Stimulated activated CD8-positive, alpha-beta memory T cell treated with anti-CD3 and anti-CD28 coated beads, Interleukin-7, amount 100 ng/mL, for 48 hours (primary cell): ENCODE results near the gene ALG11.
A peak's percentile ranks its signal among the peaks of the same experiment; 100 is the strongest.
"Not testable (repeated sequence)": the region's sequence is repeated elsewhere in the genome, so short reads cannot be mapped to it uniquely, and the experiment has no call there.

ENCODE experiments used
- DNase-seq, 2 donors: peaks; one replicate each; pipeline ENCODE4 v3.0.0-alpha.2; 2020; ENCODE audit warnings: low read depth in 1 of 2; ENCODE audit errors: extremely low read depth in 1 of 2

ALG11 gene

GRCh38 chr13:52026246-52026626 is 14.0 kb downstream of the ALG11 start:
- DNase-seq, result no peak

- no peak for DNase-seq
Observed at GRCh38 chr13:52027832-52028231, 15.6 kb downstream of the ALG11 start.

- DNase-seq, result no peak
Observed at GRCh38 chr13:52029569-52029968, 17.4 kb downstream of the ALG11 start.

GRCh38 chr13:52030401-52030800 is 18.2 kb downstream of the ALG11 start:
- DNase-seq, result not testable (repeated sequence)

- no peak for DNase-seq
Observed at GRCh38 chr13:52033039-52033438, 20.8 kb downstream of the ALG11 start.

GRCh38 chr13:52034616-52035226 is 22.5 kb downstream of the ALG11 start:
- DNase-seq, result no peak

- no peak for DNase-seq
Observed at GRCh38 chr13:52036037-52036436, 23.8 kb downstream of the ALG11 start.

- DNase-seq, result no peak
Observed at GRCh38 chr13:52043675-52044074, 31.5 kb downstream of the ALG11 start.

- no peak for DNase-seq
Observed at GRCh38 chr13:52047463-52047862, 35.3 kb downstream of the ALG11 start.

- no peak for DNase-seq
Observed at GRCh38 chr13:52048516-52048915, 36.3 kb downstream of the ALG11 start.

GRCh38 chr13:52051400-52051799 is 39.2 kb downstream of the ALG11 start:
- no peak for DNase-seq

- no peak for DNase-seq
Observed at GRCh38 chr13:52053460-52053859, 41.3 kb downstream of the ALG11 start.

GRCh38 chr13:52061064-52061463 is 48.9 kb downstream of the ALG11 start:
- DNase-seq, result not testable (repeated sequence)

- DNase-seq, result no peak
Observed at GRCh38 chr13:52061587-52061986, 49.4 kb downstream of the ALG11 start.

GRCh38 chr13:52067237-52067636 is 55.0 kb downstream of the ALG11 start:
- no peak for DNase-seq

- DNase-seq, result peak in 1 of 2 donors; percentile 5
Observed at GRCh38 chr13:52070929-52071523, 58.8 kb downstream of the ALG11 start.
